ENCODE measurements around the gene TRUB1.

GRCh38 chr10:114914560-114914959 is 23.4 kb upstream of the TRUB1 start:
- TF ChIP-seq CTCF (IDR thresholded peaks at IDR 0.05) (no peak), POLR2A (IDR thresholded peaks at IDR 0.05) (no peak)

Data from breast epithelium (tissue), 3 donors.